Measurements from ENCODE around the gene FGFBP2.

The FGFBP2 gene

DNA sequence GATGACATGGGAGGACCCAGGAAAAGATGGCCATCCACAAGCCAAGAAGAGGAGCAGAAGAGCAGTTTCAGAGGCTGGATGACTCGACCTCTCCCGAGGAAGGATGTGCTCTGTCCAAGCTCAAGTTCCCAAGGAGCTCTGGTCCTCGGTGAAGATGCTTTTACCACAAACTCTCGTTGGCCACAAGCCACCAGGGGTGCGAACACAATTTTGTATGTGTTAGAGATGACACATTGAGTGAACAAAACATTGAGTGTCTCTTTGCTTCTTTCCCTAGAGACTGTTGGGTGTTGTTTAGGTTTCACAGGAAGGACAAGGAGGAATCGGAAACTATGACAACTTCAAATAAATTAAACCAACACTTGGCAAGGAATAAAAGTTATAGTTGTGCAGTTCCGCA, 50.7 kb downstream of the FGFBP2 start:
- Histone ChIP-seq H3K4me1 (ENCODE audit: insufficient read depth, low read length) (peaks cover 5% of the 10 kb centered on the region; the same call in 1 of the 2 replicates), H3K9me3 (ENCODE audit: control insufficient read depth, insufficient read depth, low read length) (no peaks in the 10 kb centered on the region; the same call in 1 of the 2 replicates), H3K36me3 (ENCODE audit: insufficient read depth, low read length) (no peaks in the 10 kb centered on the region), H3K9ac (ENCODE audit: low read depth, low read length) (no peak overlapping the region)

Data from ES-I3 (cell line).